ENCODE results near the gene KIF19. TPM values are rescaled to one million over a fixed set of nuclear protein-coding genes. Genes with fewer than 3 reads are reported as not detected.
A peak's percentile ranks its signal among the peaks of the same experiment; 100 is the strongest.

The KIF19 gene
- total RNA-seq, 4 donors from 2014 or later: 1.4 to 4.4 (median 1.8) TPM

DNA sequence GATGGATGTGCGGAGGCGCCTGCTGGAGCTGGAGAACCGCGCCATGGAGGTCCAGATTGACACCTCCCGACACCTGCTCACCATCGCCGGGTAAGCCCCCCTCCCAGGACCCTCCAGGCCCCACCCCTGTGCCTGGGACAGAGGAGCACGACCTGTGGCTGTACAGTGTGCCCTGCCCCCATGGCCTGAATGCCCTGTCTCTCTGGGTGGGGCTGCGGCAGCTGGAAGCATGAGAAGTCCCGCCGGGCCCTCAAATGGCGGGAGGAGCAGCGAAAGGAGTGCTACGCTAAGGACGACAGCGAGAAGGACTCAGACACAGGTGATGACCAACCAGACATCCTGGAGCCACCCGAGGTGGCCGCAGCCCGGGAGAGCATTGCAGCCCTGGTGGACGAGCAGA lies 24.5 kb downstream of the KIF19 start:
- intact Hi-C loops (cut with DNase I; ENCODE audit: low total_unique reads) (no loop called here), in situ Hi-C loops (cut with MboI; ENCODE audit: low pct_ligation_motif_present in 1 of 4, low pct_unique_long_range_greater_than_20kb in 1 of 4, low sequenced_read_pairs in 3 of 4) (loop anchor here in 2 of 4 donors (25.0 kb wide), 1 partner anchor 138 kb away; the partner anchor contains the start of genes RPL38 (in 2 of the 2) and TTYH2 (in 2 of the 2))
- WGBS, 2 donors (ENCODE audit: low coverage in 1 of 2): 80% methylated on average over 20 of the region's 20 CpGs; no CpG with 5 or more reads in 1 of the 2 donors
- Histone ChIP-seq H3K36me3 (no peaks in the 10 kb centered on the region), H3K4me3 (no peak overlapping the region), H3K27me3 (peaks cover 53% of the 10 kb centered on the region), H3K4me1 (no peaks in the 10 kb centered on the region), H3K9me3 (no peaks in the 10 kb centered on the region), H3K27ac (no peak overlapping the region)
- no peak for DNase-seq
- TF ChIP-seq POLR2A (IDR thresholded peaks at IDR 0.05) (no peak), EP300 (IDR thresholded peaks at IDR 0.05; ENCODE audit: low read depth) (no peak), POLR2AphosphoS5 (IDR thresholded peaks at IDR 0.05) (no peak), CTCF (IDR thresholded peaks at IDR 0.05) (no peak)

DNA sequence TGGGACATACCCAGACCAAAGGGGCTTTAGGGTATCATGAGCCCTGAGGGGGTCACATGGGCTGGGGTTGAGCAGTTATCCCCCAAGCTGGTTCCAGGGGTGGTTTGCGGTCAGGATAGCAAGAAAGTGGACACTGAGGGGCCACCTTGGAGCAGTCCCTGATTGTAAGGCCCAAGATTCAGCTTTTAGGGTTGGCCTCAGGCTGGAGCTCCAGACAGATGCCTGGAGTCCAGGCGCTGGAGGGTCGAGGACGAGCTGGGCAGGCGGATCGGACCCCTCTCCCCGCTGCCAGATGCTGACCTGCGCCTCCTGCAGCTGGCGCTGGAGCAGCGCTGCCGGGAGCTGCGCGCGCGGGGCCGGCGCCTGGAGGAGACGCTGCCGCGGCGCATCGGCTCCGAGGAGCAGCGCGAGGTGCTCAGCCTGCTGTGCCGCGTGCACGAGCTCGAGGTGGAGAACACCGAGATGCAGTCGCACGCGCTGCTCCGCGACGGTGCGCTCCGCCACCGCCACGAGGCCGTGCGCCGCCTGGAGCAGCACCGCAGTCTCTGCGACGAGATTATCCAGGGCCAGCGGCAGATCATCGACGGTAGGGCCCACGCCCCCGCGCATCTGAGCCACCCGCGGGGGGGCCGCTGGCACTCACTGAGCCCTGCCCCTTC lies 25.7 kb downstream of the KIF19 start:
- in situ Hi-C loops (cut with MboI; ENCODE audit: low pct_ligation_motif_present in 1 of 4, low pct_unique_long_range_greater_than_20kb in 1 of 4, low sequenced_read_pairs in 3 of 4) (loop anchor here in 2 of 4 donors (25.0 kb wide), 1 partner anchor 139 kb away; the partner anchor contains the start of genes RPL38 (in 2 of the 2) and TTYH2 (in 2 of the 2)), intact Hi-C loops (cut with DNase I; ENCODE audit: low total_unique reads) (no loop called here)
- DNase-seq: no peak
- H3K4me1 ChIP-seq: peaks cover 0 to 2% (median 0%) of the 10 kb centered on the region in 4 donors
- peaks cover 63% of the 10 kb centered on the region for H3K27me3 ChIP-seq
- WGBS, 2 donors (ENCODE audit: low coverage in 1 of 2): 40% methylated on average over 14 of the region's 55 CpGs; no CpG with 5 or more reads in 1 of the 2 donors
- H3K4me3 ChIP-seq: no peak overlapping the region
- no peaks in the 10 kb centered on the region for H3K9me3 ChIP-seq
- no peaks in the 10 kb centered on the region for H3K36me3 ChIP-seq
- no peak overlapping the region for H3K27ac ChIP-seq
- no peak for TF ChIP-seq EP300 (IDR thresholded peaks at IDR 0.05; ENCODE audit: low read depth)
- no peak for TF ChIP-seq POLR2AphosphoS5 (IDR thresholded peaks at IDR 0.05)
- TF ChIP-seq CTCF (IDR thresholded peaks at IDR 0.05): no peak
- no peak for TF ChIP-seq POLR2A (IDR thresholded peaks at IDR 0.05)

- DNase-seq: no peak
- H3K27me3 ChIP-seq: peaks cover 82% of the 10 kb centered on the region
- no peak overlapping the region for H3K27ac ChIP-seq
- intact Hi-C loops (cut with DNase I; ENCODE audit: low total_unique reads): no loop called here
- TF ChIP-seq POLR2AphosphoS5 (IDR thresholded peaks at IDR 0.05) (no peak), EP300 (IDR thresholded peaks at IDR 0.05; ENCODE audit: low read depth) (no peak)
- peaks cover 0 to 12% (median 8%) of the 10 kb centered on the region in 4 donors for H3K4me1 ChIP-seq
- WGBS, 2 donors (ENCODE audit: low coverage in 1 of 2): 66 to 73% methylated on average over 3 to 10 of the region's 10 CpGs
- H3K9me3 ChIP-seq: no peaks in the 10 kb centered on the region
- in situ Hi-C loops (cut with MboI; ENCODE audit: low pct_ligation_motif_present in 1 of 4, low pct_unique_long_range_greater_than_20kb in 1 of 4, low sequenced_read_pairs in 3 of 4): loop anchor here in 2 of 4 donors (25.0 kb wide), 1 partner anchor 141 kb away; the partner anchor contains the start of genes RPL38 (in 2 of the 2) and TTYH2 (in 2 of the 2)
- H3K36me3 ChIP-seq: no peaks in the 10 kb centered on the region
- no peak overlapping the region for H3K4me3 ChIP-seq
These were observed 27.5 kb downstream of the KIF19 start for GRCh38 chr17:74353446-74354060.

DNA sequence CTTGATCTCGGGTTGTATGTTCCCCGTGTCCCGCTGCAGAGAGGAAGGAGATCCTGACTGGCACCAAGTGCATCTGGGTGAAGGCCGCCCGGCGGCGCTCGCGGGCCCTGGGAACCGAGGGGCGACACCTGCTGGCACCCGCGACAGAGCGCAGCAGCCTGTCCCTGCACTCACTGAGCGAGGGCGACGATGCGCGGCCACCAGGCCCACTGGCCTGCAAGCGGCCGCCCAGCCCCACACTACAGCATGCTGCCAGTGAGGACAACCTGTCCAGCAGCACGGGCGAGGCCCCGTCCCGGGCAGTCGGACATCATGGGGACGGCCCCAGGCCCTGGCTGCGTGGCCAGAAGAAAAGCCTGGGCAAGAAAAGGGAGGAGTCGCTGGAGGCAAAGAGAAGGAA lies 28.1 kb downstream of the KIF19 start:
- DNase-seq: peak; percentile 55

More for the DNA sequence above, 28.1 kb downstream of the KIF19 start:
- no peaks in the 10 kb centered on the region for H3K9me3 ChIP-seq
- no peak overlapping the region for H3K27ac ChIP-seq
- TF ChIP-seq EP300 (IDR thresholded peaks at IDR 0.05; ENCODE audit: low read depth): no peak
- TF ChIP-seq CTCF (IDR thresholded peaks at IDR 0.05): peak; percentile 15 to 72 (median 52)
- 33% methylated on average over 12 of the region's 29 CpGs; no CpG with 5 or more reads in 1 of the 2 donors for WGBS, 2 donors (ENCODE audit: low coverage in 1 of 2)
- H3K27me3 ChIP-seq: peaks cover 87% of the 10 kb centered on the region
- intact Hi-C loops (cut with DNase I; ENCODE audit: low total_unique reads): no loop called here
- H3K36me3 ChIP-seq: no peaks in the 10 kb centered on the region
- H3K4me3 ChIP-seq: no peak overlapping the region
- H3K4me1 ChIP-seq: peaks cover 0 to 12% (median 8%) of the 10 kb centered on the region in 4 donors
- in situ Hi-C loops (cut with MboI; ENCODE audit: low pct_ligation_motif_present in 1 of 4, low pct_unique_long_range_greater_than_20kb in 1 of 4, low sequenced_read_pairs in 3 of 4): loop anchor here in 2 of 4 donors (25.0 kb wide), 1 partner anchor 142 kb away; the partner anchor contains the start of genes RPL38 (in 2 of the 2) and TTYH2 (in 2 of the 2)
